Right lobe of liver (tissue), 6 donors: ENCODE data around the gene MTA1. TPM values are rescaled to one million over a fixed set of nuclear protein-coding genes. Genes with fewer than 3 reads are reported as not detected.

Experiments used
- ATAC-seq, 4 donors: fragments of 200-7000 bp; cut with Tn5 transposase; one replicate each; pipeline ENCODE4 v1.9.1; 2020; ENCODE audit warnings: mild to moderate bottlenecking in 4 of 4, moderate library complexity in 4 of 4
- DNase-seq, 3 donors: peaks; one replicate each; pipeline ENCODE4 v3.0.0-alpha.2; 2020
- H3K27ac ChIP-seq, 3 donors: fragments of 200-600 bp; one replicate each; pipeline ENCODE4 v1.8.0; 2022
- H3K27me3 ChIP-seq, 2 donors: fragments of 200-600 bp; one replicate each; pipeline ENCODE4 v1.8.0; 2022
- H3K36me3 ChIP-seq, 4 donors: fragments of 200-600 bp; sonication (generic) in 1 of 4; one replicate each; pipeline versions ENCODE4 v1.5.1 to v1.8.0; 2017 to 2022; ENCODE audit warnings: control low read depth in 1 of 4
- H3K4me1 ChIP-seq, 4 donors: fragments of 200-600 bp; sonication (generic) in 1 of 4; one replicate each; pipeline versions ENCODE4 v1.5.1 to v1.8.0; 2017 to 2022; ENCODE audit warnings: control low read depth in 1 of 4
- H3K4me3 ChIP-seq, 3 donors: fragments of 200-600 bp; one replicate each; pipeline ENCODE4 v1.8.0; 2022
- H3K9me3 ChIP-seq, 4 donors: fragments of 200-600 bp; sonication (generic) in 1 of 4; one replicate each; pipeline versions ENCODE4 v1.5.1 to v1.8.0; 2017 to 2022; ENCODE audit warnings: control low read depth in 1 of 4
- CTCF ChIP-seq, 4 donors: fragments of 200-600 bp in 3 of 4; fragments of 450-650 bp in 1 of 4; IDR thresholded peaks; one replicate each; pipeline versions ENCODE4 v1.5.1 to v1.8.0; 2016 to 2022; ENCODE audit warnings: antibody characterized with exemption in 4 of 4, mild to moderate bottlenecking in 2 of 4
- POLR2A ChIP-seq: fragments of 450-650 bp; IDR thresholded peaks from one replicate; pipeline ENCODE4 v1.6.1; 2017; ENCODE audit warnings: antibody characterized with exemption, mild to moderate bottlenecking
- WGBS: methylation state at CpG from one replicate; pipeline ENCODE4 v1.1.6; 2018; ENCODE audit warnings: low coverage, low lambda C conversion rate; ENCODE audit not compliant: insufficient coverage; ENCODE audit errors: missing lambda C conversion rate; 5-methylcytosine and 5-hydroxymethylcytosine counted together
- intact Hi-C, 2 donors: fragments of 100-400 bp; cut with DNase I; formaldehyde crosslinking; loops; one replicate each; pipeline versions ENCODE4 v1.11.2 to v1.14.1; 2022
- total RNA-seq, 6 experiments: library from RNA; depleted of rRNA in 2 of 6; stranded (reverse); fragments of >200 nt in 2 of 6; fragmentation: NEBNext Ultra II Directional in 3 of 6; extraction: Animal tissue kit (Norgen Biotek cat#: 25700) in 3 of 6; gene quantifications; one replicate each; pipeline versions ENCODE4 v1.1.0 to v1.2.4, GENCODE V29; 2016 to 2023
- donor health status: DM: no; HTN: yes; CAD: no.
- donor health status: DM: no; HTN: no; CAD: no.
- donor health status: DM: no; HTN: no; CAD: no.
- donor health status: DM: no; HTN: yes; CAD: no.
- donor health status: DM: no; HTN: yes; CAD: no.

The MTA1 gene
- total RNA-seq, 6 experiments from 2014 or later, result 18.6 to 45.1 (median 29.2) TPM

- Histone ChIP-seq H3K27me3 (no peaks in the 10 kb centered on the region), H3K36me3 (peaks cover 0 to 12% (median 2%) of the 10 kb centered on the region in 4 donors), H3K4me1 (no peaks in the 10 kb centered on the region), H3K4me3 (no peak overlapping the region), H3K27ac (no peak overlapping the region), H3K9me3 (no peaks in the 10 kb centered on the region)
- ATAC-seq (no peak), DNase-seq (no peak)
- intact Hi-C loops, result no loop called here
- TF ChIP-seq CTCF (IDR thresholded peaks at IDR 0.05) (no peak), POLR2A (no peak)
- WGBS, result no CpG with 5 or more reads among the region's 18 CpGs
Measured at GRCh38 chr14:105458010-105458409, 38.4 kb downstream of the MTA1 start.

GRCh38 chr14:105458571-105458970, 38.9 kb downstream of the MTA1 start:
- no peaks in the 10 kb centered on the region for H3K4me1 ChIP-seq
- no peak for TF ChIP-seq CTCF (IDR thresholded peaks at IDR 0.05)
- no peak for TF ChIP-seq POLR2A
- no peaks in the 10 kb centered on the region for H3K27me3 ChIP-seq
- H3K27ac ChIP-seq, result no peak overlapping the region
- peaks cover 0 to 12% (median 4%) of the 10 kb centered on the region in 4 donors for H3K36me3 ChIP-seq
- no peaks in the 10 kb centered on the region for H3K9me3 ChIP-seq
- intact Hi-C loops, result no loop called here
- DNase-seq (no peak), ATAC-seq (no peak)
- H3K4me3 ChIP-seq, result no peak overlapping the region
- 80% methylated on average over 1 of the region's 14 CpGs for WGBS

GRCh38 chr14:105460116-105460515, 40.5 kb downstream of the MTA1 start:
- ATAC-seq (no peak), DNase-seq (no peak)
- no peaks in the 10 kb centered on the region for H3K27me3 ChIP-seq
- H3K27ac ChIP-seq, result no peak overlapping the region
- no peak overlapping the region for H3K4me3 ChIP-seq
- WGBS, result 98% methylated on average over 6 of the region's 17 CpGs
- peaks cover 0 to 19% (median 8%) of the 10 kb centered on the region in 4 donors for H3K36me3 ChIP-seq
- intact Hi-C loops, result no loop called here
- TF ChIP-seq CTCF (IDR thresholded peaks at IDR 0.05) (no peak), POLR2A (no peak)
- H3K4me1 ChIP-seq, result no peaks in the 10 kb centered on the region
- no peaks in the 10 kb centered on the region for H3K9me3 ChIP-seq

- Histone ChIP-seq H3K27me3 (no peaks in the 10 kb centered on the region), H3K4me3 (no peak overlapping the region), H3K27ac (no peak overlapping the region), H3K36me3 (peaks cover 0 to 19% (median 8%) of the 10 kb centered on the region in 4 donors), H3K9me3 (no peaks in the 10 kb centered on the region), H3K4me1 (no peaks in the 10 kb centered on the region)
- WGBS, result 96% methylated on average over 12 of the region's 17 CpGs
- DNase-seq (no peak), ATAC-seq (no peak)
- no peak for TF ChIP-seq POLR2A
- TF ChIP-seq CTCF (IDR thresholded peaks at IDR 0.05), result no peak
- intact Hi-C loops, result no loop called here
Measured at GRCh38 chr14:105460616-105461015, 41.0 kb downstream of the MTA1 start.

- peaks cover 0 to 19% (median 8%) of the 10 kb centered on the region in 4 donors for H3K36me3 ChIP-seq
- WGBS, result 92% methylated on average over 2 of the region's 18 CpGs
Measured at GRCh38 chr14:105461903-105462302, 42.3 kb downstream of the MTA1 start.

More at GRCh38 chr14:105461903-105462302, 42.3 kb downstream of the MTA1 start:
- Histone ChIP-seq H3K4me3 (no peak overlapping the region), H3K4me1 (no peaks in the 10 kb centered on the region), H3K27ac (no peak overlapping the region), H3K27me3 (no peaks in the 10 kb centered on the region), H3K9me3 (no peaks in the 10 kb centered on the region)
- intact Hi-C loops, result no loop called here
- TF ChIP-seq CTCF (IDR thresholded peaks at IDR 0.05) (no peak), POLR2A (no peak)
- no peak for DNase-seq
- ATAC-seq, result no peak
